ENCODE measurements around the gene MMP27.

GRCh38 chr11:102704841-102705240 lies 728 bp downstream of the MMP27 start:
- TF ChIP-seq TAF1 (IDR thresholded peaks at IDR 0.05; ENCODE audit: low read depth) (no peak), CTCF (IDR thresholded peaks at IDR 0.05; ENCODE audit: poor library complexity, severe bottlenecking) (no peak), EP300 (conservative IDR thresholded peaks at IDR 0.05; ENCODE audit: poor library complexity, severe bottlenecking) (no peak), POLR2AphosphoS5 (IDR thresholded peaks at IDR 0.05) (no peak), EZH2 (IDR thresholded peaks at IDR 0.05; ENCODE audit: borderline replicate concordance, insufficient read depth, low read length, poor library complexity, severe bottlenecking) (no peak), RAD21 (conservative IDR thresholded peaks at IDR 0.05) (no peak), MXI1 (conservative IDR thresholded peaks at IDR 0.05; ENCODE audit: poor library complexity, severe bottlenecking) (no peak)
